BLaER1 (cell line): ENCODE measurements around the gene TNFRSF4.

Source experiments
- H3K27ac ChIP-seq: shearing (Covaris generic); formaldehyde crosslinking; 2 replicates; pipeline ENCODE4 v1.8.1; 2022
- H3K27me3 ChIP-seq: shearing (Covaris generic); formaldehyde crosslinking; 2 replicates; pipeline ENCODE4 v1.8.1; 2022
- H3K36me3 ChIP-seq: shearing (Covaris generic); formaldehyde crosslinking; 2 replicates; pipeline ENCODE4 v1.8.1; 2022
- H3K4me1 ChIP-seq: shearing (Covaris generic); formaldehyde crosslinking; 2 replicates; pipeline ENCODE4 v1.8.1; 2022
- H3K4me2 ChIP-seq: shearing (Covaris generic); formaldehyde crosslinking; 2 replicates; pipeline ENCODE4 v1.8.1; 2022
- H3K4me3 ChIP-seq: shearing (Covaris generic); formaldehyde crosslinking; 2 replicates; pipeline ENCODE4 v1.8.1; 2022
- H3K9ac ChIP-seq: shearing (Covaris generic); formaldehyde crosslinking; 2 replicates; pipeline ENCODE4 v1.8.1; 2022
- H3K9me3 ChIP-seq: shearing (Covaris generic); formaldehyde crosslinking; 2 replicates; pipeline ENCODE4 v1.8.1; 2022
- H4K20me1 ChIP-seq: shearing (Covaris generic); formaldehyde crosslinking; 2 replicates; pipeline ENCODE4 v1.8.1; 2022
- Cebpa-rat ChIP-seq: shearing (Covaris generic); IDR thresholded peaks from 2 replicates; pipeline ENCODE4 v1.8.1; 2022

Gene TNFRSF4

GRCh38 chr1:1245817-1246576, 32.0 kb upstream of the TNFRSF4 start:
- Histone ChIP-seq H3K4me1 (peaks cover 74% of the 10 kb centered on the region), H3K4me3 (no peak overlapping the region), H3K36me3 (no peaks in the 10 kb centered on the region), H3K4me2 (peak overlapping the region; percentile 37), H3K27ac (no peak overlapping the region), H3K27me3 (peaks cover 43% of the 10 kb centered on the region), H4K20me1 (peaks cover 79% of the 10 kb centered on the region), H3K9ac (no peak overlapping the region), H3K9me3 (no peaks in the 10 kb centered on the region)
- no peak for TF ChIP-seq Cebpa-rat

- peaks cover 43% of the 10 kb centered on the region for H3K27me3 ChIP-seq
- H4K20me1 ChIP-seq = peaks cover 74% of the 10 kb centered on the region
- no peaks in the 10 kb centered on the region for H3K36me3 ChIP-seq
- no peak overlapping the region for H3K27ac ChIP-seq
- peak overlapping the region; percentile 37; the same call in 1 of the 2 replicates for H3K4me2 ChIP-seq
- TF ChIP-seq Cebpa-rat = no peak
- no peak overlapping the region for H3K9ac ChIP-seq
- H3K9me3 ChIP-seq = no peaks in the 10 kb centered on the region
- no peak overlapping the region for H3K4me3 ChIP-seq
- peaks cover 72% of the 10 kb centered on the region for H3K4me1 ChIP-seq
Observed at GRCh38 chr1:1245178-1245816, 31.3 kb upstream of the TNFRSF4 start.

- H3K4me2 ChIP-seq = peak overlapping the region; percentile 57
- H3K9ac ChIP-seq = no peak overlapping the region
- H3K27me3 ChIP-seq = peaks cover 43% of the 10 kb centered on the region
- H3K4me3 ChIP-seq = no peak overlapping the region
- H4K20me1 ChIP-seq = peaks cover 70% of the 10 kb centered on the region
- H3K27ac ChIP-seq = no peak overlapping the region
- peaks cover 72% of the 10 kb centered on the region for H3K4me1 ChIP-seq
- no peaks in the 10 kb centered on the region for H3K9me3 ChIP-seq
- H3K36me3 ChIP-seq = no peaks in the 10 kb centered on the region
- no peak for TF ChIP-seq Cebpa-rat
Observed at GRCh38 chr1:1244192-1244811, 30.3 kb upstream of the TNFRSF4 start.

- no peak overlapping the region for H3K4me3 ChIP-seq
- H3K27me3 ChIP-seq = peaks cover 43% of the 10 kb centered on the region
- no peaks in the 10 kb centered on the region for H3K36me3 ChIP-seq
- H3K9me3 ChIP-seq = no peaks in the 10 kb centered on the region
- peak overlapping the region; percentile 57 for H3K4me2 ChIP-seq
- H3K27ac ChIP-seq = no peak overlapping the region
- no peak overlapping the region for H3K9ac ChIP-seq
- peaks cover 70% of the 10 kb centered on the region for H4K20me1 ChIP-seq
- peaks cover 76% of the 10 kb centered on the region for H3K4me1 ChIP-seq
- TF ChIP-seq Cebpa-rat = no peak
Observed at GRCh38 chr1:1243807-1244191, 29.8 kb upstream of the TNFRSF4 start.

GRCh38 chr1:1243266-1243660, 29.3 kb upstream of the TNFRSF4 start:
- no peak overlapping the region for H3K27ac ChIP-seq
- peaks cover 66% of the 10 kb centered on the region for H4K20me1 ChIP-seq
- H3K27me3 ChIP-seq = peaks cover 42% of the 10 kb centered on the region
- no peak overlapping the region for H3K4me3 ChIP-seq
- no peaks in the 10 kb centered on the region for H3K36me3 ChIP-seq
- peaks cover 82% of the 10 kb centered on the region for H3K4me1 ChIP-seq
- no peak for TF ChIP-seq Cebpa-rat
- H3K4me2 ChIP-seq = peak overlapping the region; percentile 57
- H3K9ac ChIP-seq = no peak overlapping the region
- no peaks in the 10 kb centered on the region for H3K9me3 ChIP-seq

- H3K9me3 ChIP-seq = no peaks in the 10 kb centered on the region
- H3K27ac ChIP-seq = no peak overlapping the region
- H3K4me1 ChIP-seq = peaks cover 85% of the 10 kb centered on the region
- no peak for TF ChIP-seq Cebpa-rat
- H3K4me3 ChIP-seq = no peak overlapping the region
- H3K36me3 ChIP-seq = no peaks in the 10 kb centered on the region
- H3K9ac ChIP-seq = no peak overlapping the region
- peak overlapping the region; percentile 92 for H3K4me2 ChIP-seq
- H4K20me1 ChIP-seq = peaks cover 66% of the 10 kb centered on the region
- H3K27me3 ChIP-seq = peaks cover 38% of the 10 kb centered on the region
Observed at GRCh38 chr1:1242461-1243265, 28.7 kb upstream of the TNFRSF4 start.

GRCh38 chr1:1241588-1242219, 27.8 kb upstream of the TNFRSF4 start:
- Histone ChIP-seq H3K9me3 (no peaks in the 10 kb centered on the region), H3K9ac (peak overlapping the region; percentile 54; the same call in 1 of the 2 replicates), H3K36me3 (no peaks in the 10 kb centered on the region), H3K4me2 (peak overlapping the region; percentile 92), H4K20me1 (peaks cover 66% of the 10 kb centered on the region), H3K4me1 (peaks cover 87% of the 10 kb centered on the region), H3K27me3 (peaks cover 28% of the 10 kb centered on the region), H3K27ac (peak overlapping the region; percentile 59; the same call in 1 of the 2 replicates), H3K4me3 (no peak overlapping the region)
- TF ChIP-seq Cebpa-rat = no peak

GRCh38 chr1:1240822-1241587, 27.1 kb upstream of the TNFRSF4 start:
- H3K9me3 ChIP-seq = no peaks in the 10 kb centered on the region
- no peak for TF ChIP-seq Cebpa-rat
- peak overlapping the region; percentile 92 for H3K4me2 ChIP-seq
- H3K4me1 ChIP-seq = peaks cover 87% of the 10 kb centered on the region
- H3K4me3 ChIP-seq = no peak overlapping the region
- peaks cover 23% of the 10 kb centered on the region for H3K27me3 ChIP-seq
- H3K27ac ChIP-seq = peak overlapping the region; percentile 59
- peaks cover 66% of the 10 kb centered on the region for H4K20me1 ChIP-seq
- H3K36me3 ChIP-seq = 0 out of 2 replicates have a peak, but pooled peaks cover 2% of the 10 kb centered on the region
- H3K9ac ChIP-seq = peak overlapping the region; percentile 54; the same call in 1 of the 2 replicates
